ENCODE measurements around the gene TMA16. TPM values are rescaled to one million over a fixed set of nuclear protein-coding genes. Genes with fewer than 3 reads are reported as not detected.
"Not testable (repeated sequence)": the region's sequence is repeated elsewhere in the genome, so short reads cannot be mapped to it uniquely, and the experiment has no call there.

TMA16 gene
- total and polyA plus RNA-seq, 2 of the 8 experiments (the other 6 are each of a cell fraction or from before 2014, with no cell fraction given), result 8.0 to 64.2 TPM

GRCh38 chr4:163447023-163447422 is 47.5 kb upstream of the TMA16 start:
- H3K79me1 ChIP-seq (ENCODE audit: low read depth, low read length); H3K4me1 ChIP-seq (replicated peaks in 1 of 4; ENCODE audit: control insufficient read depth in 3 of 4, insufficient read depth in 4 of 4, low read length in 3 of 4); H4K91ac ChIP-seq (replicated peaks; ENCODE audit: insufficient read length, low read length); H3K4ac ChIP-seq (replicated peaks; ENCODE audit: insufficient read length, low read depth, low read length); H2BK15ac ChIP-seq (ENCODE audit: low read length); H3K56ac ChIP-seq (replicated peaks; ENCODE audit: insufficient read length, low read depth, low read length); H3K36me3 ChIP-seq (ENCODE audit: control insufficient read depth in 2 of 4, insufficient read depth in 4 of 4, low read length in 3 of 4); H2AFZ ChIP-seq (ENCODE audit: low read length); H3K4me3 ChIP-seq (ENCODE audit: extremely low read depth in 1 of 4, insufficient read depth in 2 of 4, low read depth in 3 of 4, low read length in 4 of 4); POLR2A ChIA-PET (ENCODE audit: partially characterized antibody); H3K4me2 ChIP-seq (ENCODE audit: insufficient read depth in 1 of 2, low read depth in 2 of 2, low read length in 2 of 2); H3K18ac ChIP-seq (ENCODE audit: extremely low read depth, low read length); DNase-seq (ENCODE audit: low read depth in 1 of 2, low spot score in 2 of 2); H2BK20ac ChIP-seq (ENCODE audit: low read length); H3K23me2 ChIP-seq (ENCODE audit: low read depth, low read length); H3K9ac ChIP-seq (replicated peaks in 1 of 4; ENCODE audit: extremely low read depth in 1 of 4, low read depth in 3 of 4, low read length in 3 of 4); FAIRE-seq; H4K20me1 ChIP-seq (replicated peaks in 1 of 2; ENCODE audit: control insufficient read depth in 1 of 2, insufficient read depth in 2 of 2, low read length in 2 of 2); H3K79me2 ChIP-seq (ENCODE audit: control insufficient read depth in 1 of 2, insufficient read depth in 2 of 2, low read length in 2 of 2); H2AK5ac ChIP-seq (ENCODE audit: low read depth, low read length); H3K27ac ChIP-seq (ENCODE audit: low read depth, low read length); H3K27me3 ChIP-seq (replicated peaks in 1 of 4; ENCODE audit: control insufficient read depth in 3 of 4, extremely low read depth in 1 of 4, insufficient read depth in 3 of 4, low read length in 3 of 4); H2BK120ac ChIP-seq (replicated peaks; ENCODE audit: low read depth, low read length); H2BK5ac ChIP-seq (ENCODE audit: low read depth, low read length); H2BK12ac ChIP-seq (ENCODE audit: low read depth, low read length); H4K5ac ChIP-seq (ENCODE audit: insufficient read length, low read depth, low read length); H3K23ac ChIP-seq (ENCODE audit: insufficient read length); H3K14ac ChIP-seq (ENCODE audit: insufficient read length); H4K8ac ChIP-seq (ENCODE audit: extremely low read depth, insufficient read depth, low read length); H3K9me3 ChIP-seq (ENCODE audit: insufficient read depth in 2 of 2, low read depth in 1 of 2, low read length in 1 of 2): not testable (repeated sequence)
- WGBS, 2 experiments (ENCODE audit: extremely low coverage in 1 of 2, insufficient coverage in 1 of 2, insufficient read length in 1 of 2, insufficient replicate concordance in 2 of 2, low coverage in 1 of 2, low lambda C conversion rate in 2 of 2, missing lambda C conversion rate in 1 of 2), result 95% methylated on average over 12 of the region's 12 CpGs; no CpG with 5 or more reads in 1 of the 2 experiments
- CTCF ChIA-PET (ENCODE audit: partially characterized antibody), result interaction anchor here (0.7 to 1.3 kb wide), 3 partner anchors 9 to 32 kb away, joined by 3 read pairs; no protein-coding TSS in a partner anchor
